HG03378 (cell line): ENCODE data around the gene USP35.

Experiments used
- ATAC-seq: cut with Tn5 transposase; IDR thresholded peaks from one replicate; pipeline ENCODE4 v1.9.1; 2021; ENCODE audit warnings: mild to moderate bottlenecking, moderate library complexity; ENCODE audit not compliant: unreplicated experiment

USP35 gene

GRCh38 chr11:78197816-78198215 is 9.1 kb downstream of the USP35 start:
- ATAC-seq: no peak

GRCh38 chr11:78199015-78199652 is 10.4 kb downstream of the USP35 start:
- ATAC-seq: no peak

GRCh38 chr11:78199653-78200015 is 10.9 kb downstream of the USP35 start:
- no peak for ATAC-seq

- ATAC-seq: no peak
Measured at GRCh38 chr11:78200061-78200460, 11.3 kb downstream of the USP35 start.

GRCh38 chr11:78200553-78200952 is 11.8 kb downstream of the USP35 start:
- no peak for ATAC-seq

- ATAC-seq: no peak
Measured at GRCh38 chr11:78201096-78201818, 12.5 kb downstream of the USP35 start.

GRCh38 chr11:78202733-78203167 is 14.0 kb downstream of the USP35 start:
- ATAC-seq: no peak

- no peak for ATAC-seq
Measured at GRCh38 chr11:78203184-78203583, 14.5 kb downstream of the USP35 start.

- no peak for ATAC-seq
Measured at GRCh38 chr11:78205256-78205655, 16.5 kb downstream of the USP35 start.

- ATAC-seq: no peak
Measured at GRCh38 chr11:78205691-78206090, 17.0 kb downstream of the USP35 start.

GRCh38 chr11:78207532-78208256 is 19.0 kb downstream of the USP35 start:
- ATAC-seq: no peak

GRCh38 chr11:78208257-78209165 is 19.8 kb downstream of the USP35 start:
- ATAC-seq: no peak

GRCh38 chr11:78209478-78209877 is 20.8 kb downstream of the USP35 start:
- no peak for ATAC-seq

GRCh38 chr11:78210000-78210608 is 21.4 kb downstream of the USP35 start:
- no peak for ATAC-seq

- ATAC-seq: no peak
Measured at GRCh38 chr11:78211565-78211964, 22.8 kb downstream of the USP35 start.

- no peak for ATAC-seq
Measured at GRCh38 chr11:78212586-78213371, 24.1 kb downstream of the USP35 start.

- ATAC-seq: no peak
Measured at GRCh38 chr11:78213526-78214330, 25.0 kb downstream of the USP35 start.

- ATAC-seq: no peak
Measured at GRCh38 chr11:78214331-78215194, 25.8 kb downstream of the USP35 start.
